ENCODE data around the gene ALDH1B1.
"Not testable (repeated sequence)": the region's sequence is repeated elsewhere in the genome, so short reads cannot be mapped to it uniquely, and the experiment has no call there.

The ALDH1B1 gene

DNA sequence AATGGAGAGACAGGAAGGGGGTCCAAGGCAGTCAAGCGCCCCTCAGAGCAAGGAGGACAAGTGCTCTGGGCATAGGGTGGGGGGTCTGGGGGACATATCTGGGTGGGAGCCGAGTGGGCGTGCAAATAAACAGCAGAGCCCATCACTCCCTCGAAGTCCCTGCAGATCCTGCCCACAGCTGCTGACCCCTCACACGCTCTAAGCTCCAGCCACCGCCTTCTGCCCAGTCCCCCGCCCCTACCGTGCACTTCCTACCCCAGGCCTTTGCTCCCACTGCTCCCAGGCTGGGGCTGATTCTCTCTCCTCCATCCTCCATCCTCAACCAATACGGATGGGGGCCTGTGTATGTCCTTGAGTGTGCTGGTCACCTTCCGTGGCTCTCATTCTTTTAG, 16.9 kb upstream of the ALDH1B1 start:
- H3K27ac ChIP-seq (ENCODE audit: low read depth, low read length) = no peak overlapping the region
- H3K4me1 ChIP-seq (ENCODE audit: control insufficient read depth, insufficient read depth, low read length, unreplicated experiment) = no peaks in the 10 kb centered on the region
- H2AFZ ChIP-seq (ENCODE audit: low read length, unreplicated experiment) = no peak overlapping the region
- no peaks in the 10 kb centered on the region for H3K36me3 ChIP-seq (ENCODE audit: insufficient read depth, low read length)
- H3K27me3 ChIP-seq (ENCODE audit: insufficient read depth, low read length) = peaks cover 34% of the 10 kb centered on the region
- no peak overlapping the region for H3K4me3 ChIP-seq (ENCODE audit: low read depth, low read length)
- H3K79me2 ChIP-seq (ENCODE audit: control insufficient read depth, insufficient read depth, low read length, unreplicated experiment) = no peaks in the 10 kb centered on the region

DNA sequence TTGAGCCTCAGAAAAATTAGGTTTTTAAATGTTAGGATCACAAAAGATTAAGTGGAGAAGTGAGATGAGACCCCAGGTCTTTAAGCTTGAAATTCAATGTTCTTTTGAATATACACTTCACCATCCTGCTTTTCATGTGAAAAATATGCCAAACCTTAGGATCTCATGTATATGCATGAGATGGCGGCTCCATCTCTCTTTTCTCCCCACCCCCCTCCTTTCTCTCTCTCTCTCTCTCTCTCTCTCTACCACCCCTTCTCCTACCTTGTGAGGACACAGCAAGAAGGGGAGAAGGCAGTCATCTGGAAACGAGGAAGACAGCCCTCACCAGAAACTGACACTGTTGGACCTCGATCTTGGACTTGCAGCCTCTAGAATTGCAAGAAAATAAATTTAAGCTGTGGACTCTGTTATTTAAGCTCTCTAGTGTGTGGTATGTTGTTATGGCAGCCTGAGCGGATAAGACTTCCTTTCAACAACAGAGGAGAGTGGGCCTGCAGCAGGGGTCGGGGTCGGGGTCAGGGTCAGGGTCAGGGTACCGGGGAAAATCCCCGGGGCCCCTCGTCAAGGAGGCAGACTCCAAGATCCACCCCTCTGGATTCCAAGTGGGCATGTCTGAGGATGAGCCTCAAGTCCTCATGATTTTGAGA, 16.4 kb upstream of the ALDH1B1 start:
- H3K4me3 ChIP-seq (ENCODE audit: low read depth, low read length) = no peak overlapping the region
- H3K36me3 ChIP-seq (ENCODE audit: insufficient read depth, low read length) = no peaks in the 10 kb centered on the region
- H3K27me3 ChIP-seq (ENCODE audit: insufficient read depth, low read length) = peaks cover 28% of the 10 kb centered on the region
- H2AFZ ChIP-seq (ENCODE audit: low read length, unreplicated experiment) = no peak overlapping the region
- H3K4me1 ChIP-seq (ENCODE audit: control insufficient read depth, insufficient read depth, low read length, unreplicated experiment) = no peaks in the 10 kb centered on the region
- H3K27ac ChIP-seq (ENCODE audit: low read depth, low read length) = no peak overlapping the region
- H3K79me2 ChIP-seq (ENCODE audit: control insufficient read depth, insufficient read depth, low read length, unreplicated experiment) = no peaks in the 10 kb centered on the region

DNA sequence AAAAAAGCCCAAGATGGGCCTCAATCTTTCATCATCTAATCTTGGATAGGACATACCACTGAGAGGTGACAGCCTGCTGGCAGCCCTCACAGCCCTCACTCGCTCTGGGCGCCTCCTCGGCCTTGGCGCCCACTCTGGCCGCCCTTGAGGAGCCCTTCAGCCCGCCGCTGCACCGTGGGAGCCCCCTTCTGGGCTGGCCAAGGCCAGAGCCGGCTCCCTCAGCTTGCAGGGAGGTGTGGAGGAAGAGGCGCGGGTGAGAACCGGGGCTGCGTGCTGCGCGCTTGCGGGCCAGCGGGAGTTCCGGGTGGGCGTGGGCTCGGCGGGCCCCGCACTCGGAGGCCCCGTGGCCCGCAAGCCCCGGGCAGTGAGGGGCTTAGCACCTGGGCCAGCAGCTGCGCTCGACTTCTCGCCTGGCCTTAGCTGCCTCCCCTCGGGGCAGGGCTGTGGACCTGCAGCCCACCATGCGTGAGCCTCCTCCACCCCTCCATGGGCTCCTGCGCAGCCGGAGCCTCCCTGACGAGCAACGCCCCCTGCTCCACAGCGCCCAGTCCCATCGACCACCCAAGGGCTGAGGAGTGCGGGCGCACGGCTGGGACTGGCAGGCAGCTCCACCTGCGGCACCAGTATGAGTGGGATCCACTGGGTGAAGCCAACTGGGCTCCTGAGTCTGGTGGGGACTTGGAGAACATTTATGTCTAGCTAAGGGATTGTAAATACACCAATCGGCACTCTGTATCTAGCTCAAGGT, 15.0 kb upstream of the ALDH1B1 start:
- H3K79me2 ChIP-seq (ENCODE audit: control insufficient read depth, insufficient read depth, low read length, unreplicated experiment); H2AFZ ChIP-seq (ENCODE audit: low read length, unreplicated experiment); H3K27ac ChIP-seq (ENCODE audit: low read depth, low read length); H3K4me1 ChIP-seq (ENCODE audit: control insufficient read depth, insufficient read depth, low read length, unreplicated experiment); H3K36me3 ChIP-seq (ENCODE audit: insufficient read depth, low read length); H3K4me3 ChIP-seq (ENCODE audit: low read depth, low read length): not testable (repeated sequence)
- H3K27me3 ChIP-seq (ENCODE audit: insufficient read depth, low read length) = peaks cover 23% of the 10 kb centered on the region

DNA sequence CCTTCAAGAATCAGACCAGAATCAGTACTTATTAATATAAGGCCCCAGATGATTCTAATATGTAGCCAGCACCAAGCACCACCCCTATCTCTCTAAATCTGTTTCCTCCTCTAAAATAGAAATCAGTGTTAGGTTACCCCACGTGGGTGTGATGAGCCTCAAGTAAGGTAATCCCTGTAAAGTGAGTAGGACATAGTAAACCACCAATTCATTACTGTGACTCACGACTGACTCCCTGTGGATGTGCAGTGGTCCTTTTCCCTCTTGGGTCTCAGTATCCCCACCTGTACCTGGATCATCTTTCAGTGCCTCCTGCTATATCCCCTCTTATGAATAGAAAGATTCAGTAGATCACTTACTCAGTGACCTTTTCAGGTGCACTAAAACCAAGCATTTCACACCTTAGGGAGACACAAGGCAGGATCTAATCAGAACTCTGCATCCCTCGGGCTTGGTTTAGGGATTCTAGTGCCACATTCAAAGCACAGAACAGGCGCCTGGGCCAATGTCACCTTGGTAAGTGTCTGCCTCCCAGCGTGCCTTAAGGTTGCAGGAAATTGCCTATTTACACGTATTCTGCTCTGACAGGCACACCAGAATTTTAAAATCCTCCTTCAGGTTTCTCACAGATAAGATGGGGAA, 12.2 kb upstream of the ALDH1B1 start:
- Histone ChIP-seq H3K27ac (ENCODE audit: low read depth, low read length) (no peak overlapping the region), H3K79me2 (ENCODE audit: control insufficient read depth, insufficient read depth, low read length, unreplicated experiment) (no peaks in the 10 kb centered on the region), H3K4me1 (ENCODE audit: control insufficient read depth, insufficient read depth, low read length, unreplicated experiment) (no peaks in the 10 kb centered on the region), H3K27me3 (ENCODE audit: insufficient read depth, low read length) (peaks cover 11% of the 10 kb centered on the region), H2AFZ (ENCODE audit: low read length, unreplicated experiment) (no peak overlapping the region), H3K4me3 (ENCODE audit: low read depth, low read length) (no peak overlapping the region), H3K36me3 (ENCODE audit: insufficient read depth, low read length) (no peaks in the 10 kb centered on the region)

DNA sequence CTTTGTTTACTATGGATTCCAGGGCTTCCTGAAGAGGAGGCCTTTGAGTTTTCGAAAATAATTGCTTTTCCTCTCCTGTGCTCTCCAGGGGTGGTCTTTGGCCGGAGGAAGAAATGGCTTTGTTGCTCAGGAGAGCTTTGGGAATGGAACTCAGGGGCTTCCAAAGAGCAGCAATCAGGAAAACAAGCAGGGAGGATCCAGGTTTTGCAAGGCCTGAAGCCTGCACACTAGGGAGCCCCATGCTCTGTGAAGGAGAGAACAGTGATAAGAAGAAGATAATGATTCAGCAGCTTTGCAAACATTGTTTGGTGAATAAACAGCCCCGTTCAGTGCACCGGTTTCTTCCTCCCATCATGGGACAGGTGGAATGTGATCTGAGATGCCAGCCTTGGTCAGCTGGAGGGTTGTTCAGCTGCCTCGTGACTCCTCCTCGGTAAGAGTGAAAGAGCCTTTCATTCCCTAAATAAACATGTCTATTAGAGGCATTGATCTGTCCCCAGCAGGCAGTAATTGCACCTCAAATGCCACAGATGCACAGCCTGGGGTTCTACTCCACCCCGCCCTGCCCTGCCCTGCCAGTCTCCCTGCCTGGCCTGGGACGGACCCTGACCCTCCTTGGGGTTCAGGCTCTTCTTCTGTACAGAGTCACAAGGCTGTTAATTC, 11.5 kb upstream of the ALDH1B1 start:
- Histone ChIP-seq H3K4me1 (ENCODE audit: control insufficient read depth, insufficient read depth, low read length, unreplicated experiment) (no peaks in the 10 kb centered on the region), H3K4me3 (ENCODE audit: low read depth, low read length) (no peak overlapping the region), H3K79me2 (ENCODE audit: control insufficient read depth, insufficient read depth, low read length, unreplicated experiment) (no peaks in the 10 kb centered on the region), H3K27me3 (ENCODE audit: insufficient read depth, low read length) (peaks cover 8% of the 10 kb centered on the region), H3K36me3 (ENCODE audit: insufficient read depth, low read length) (no peaks in the 10 kb centered on the region), H3K27ac (ENCODE audit: low read depth, low read length) (no peak overlapping the region), H2AFZ (ENCODE audit: low read length, unreplicated experiment) (no peak overlapping the region)

DNA sequence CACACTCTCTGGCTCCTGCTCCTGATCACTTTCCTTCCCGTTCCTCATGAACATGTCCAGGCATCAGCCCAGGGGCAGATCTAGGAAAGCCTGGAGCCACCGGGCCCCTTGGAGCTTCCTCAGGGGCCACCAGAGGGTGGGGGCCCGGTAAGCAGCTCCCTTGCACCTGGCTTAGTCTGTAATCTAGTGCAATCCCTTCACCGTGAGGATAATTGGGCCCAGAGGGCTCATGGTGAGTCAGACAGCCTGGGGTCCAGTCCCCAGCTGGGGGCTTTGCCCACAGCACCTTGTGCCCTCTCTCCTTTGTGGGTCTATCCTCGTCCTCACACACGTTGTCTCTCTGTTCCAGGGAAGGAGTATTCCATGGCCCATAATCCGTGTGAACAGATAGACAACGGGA, 10.4 kb upstream of the ALDH1B1 start:
- peaks cover 6% of the 10 kb centered on the region for H3K27me3 ChIP-seq (ENCODE audit: insufficient read depth, low read length)
- H3K27ac ChIP-seq (ENCODE audit: low read depth, low read length) = no peak overlapping the region
- no peaks in the 10 kb centered on the region for H3K4me1 ChIP-seq (ENCODE audit: control insufficient read depth, insufficient read depth, low read length, unreplicated experiment)
- H3K36me3 ChIP-seq (ENCODE audit: insufficient read depth, low read length) = no peaks in the 10 kb centered on the region
- H3K79me2 ChIP-seq (ENCODE audit: control insufficient read depth, insufficient read depth, low read length, unreplicated experiment) = no peaks in the 10 kb centered on the region
- H3K4me3 ChIP-seq (ENCODE audit: low read depth, low read length) = no peak overlapping the region
- no peak overlapping the region for H2AFZ ChIP-seq (ENCODE audit: low read length, unreplicated experiment)

DNA sequence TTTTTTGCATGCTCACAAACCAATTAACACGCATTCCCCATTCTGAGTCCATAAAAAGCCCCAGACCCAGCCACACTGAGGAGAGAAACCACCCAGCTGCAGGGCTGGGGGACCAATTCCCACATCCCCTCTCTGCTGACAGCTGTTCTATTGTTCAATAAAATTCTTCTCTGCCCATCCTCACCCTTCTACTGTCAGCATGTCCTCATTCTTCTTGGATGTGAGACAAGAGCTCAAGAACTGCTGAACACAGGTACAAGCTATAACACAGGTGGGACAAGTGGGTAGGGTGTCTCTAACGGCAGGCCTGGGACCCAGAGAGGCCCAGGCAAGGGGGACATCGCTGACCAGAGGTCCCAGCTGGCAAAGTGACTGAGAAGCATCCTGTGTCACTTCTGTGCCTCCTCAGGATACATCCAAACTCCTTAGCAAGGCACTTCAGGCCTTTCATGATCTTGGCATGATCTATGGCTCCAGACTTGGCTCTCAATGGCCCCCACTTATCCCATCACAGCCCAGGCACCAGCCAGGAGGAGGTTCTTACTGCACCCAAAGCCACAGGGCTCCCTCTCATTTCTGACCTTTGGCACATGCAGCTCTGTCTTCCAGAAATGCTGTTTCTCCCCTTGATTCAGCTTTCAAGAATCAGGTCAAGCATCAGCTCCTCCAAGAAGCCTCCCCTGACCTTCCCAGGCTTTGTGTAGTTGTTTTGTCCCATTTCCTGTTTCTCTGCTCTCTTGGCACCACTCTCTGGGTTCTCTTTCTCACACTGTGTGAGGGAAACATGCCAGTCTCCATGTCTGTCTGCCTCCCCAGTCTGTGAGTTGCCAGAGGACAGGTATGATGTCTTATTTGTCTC, 7.3 kb upstream of the ALDH1B1 start:
- Histone ChIP-seq H3K4me3 (ENCODE audit: low read depth, low read length) (no peak overlapping the region), H2AFZ (ENCODE audit: low read length, unreplicated experiment) (no peak overlapping the region), H3K4me1 (ENCODE audit: control insufficient read depth, insufficient read depth, low read length, unreplicated experiment) (no peaks in the 10 kb centered on the region), H3K27me3 (ENCODE audit: insufficient read depth, low read length) (peaks cover 6% of the 10 kb centered on the region; the same call in 1 of the 2 replicates), H3K27ac (ENCODE audit: low read depth, low read length) (no peak overlapping the region), H3K79me2 (ENCODE audit: control insufficient read depth, insufficient read depth, low read length, unreplicated experiment) (no peaks in the 10 kb centered on the region), H3K36me3 (ENCODE audit: insufficient read depth, low read length) (no peaks in the 10 kb centered on the region)

DNA sequence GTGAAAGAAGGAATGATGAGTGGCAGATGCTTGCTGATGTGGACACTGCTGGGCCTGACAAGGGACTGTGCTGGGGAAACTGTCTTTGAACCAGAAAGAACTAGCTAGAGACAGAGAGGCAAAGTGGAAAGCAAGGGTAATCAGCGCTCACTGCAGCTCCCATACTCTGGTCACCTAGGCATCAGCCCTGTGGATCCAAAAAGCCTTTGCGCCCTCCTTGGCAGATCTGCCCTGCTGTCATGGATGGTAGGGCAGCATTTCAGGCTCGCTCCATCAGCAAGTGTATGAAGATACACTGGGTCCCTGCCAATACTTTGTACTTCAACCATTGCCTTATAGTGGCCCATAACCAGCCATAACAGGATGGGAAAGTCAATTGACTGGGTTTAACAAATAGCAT, 6.6 kb upstream of the ALDH1B1 start:
- H3K79me2 ChIP-seq (ENCODE audit: control insufficient read depth, insufficient read depth, low read length, unreplicated experiment) = no peaks in the 10 kb centered on the region
- no peak overlapping the region for H2AFZ ChIP-seq (ENCODE audit: low read length, unreplicated experiment)
- peaks cover 6% of the 10 kb centered on the region; the same call in 1 of the 2 replicates for H3K27me3 ChIP-seq (ENCODE audit: insufficient read depth, low read length)
- H3K36me3 ChIP-seq (ENCODE audit: insufficient read depth, low read length) = no peaks in the 10 kb centered on the region
- no peak overlapping the region for H3K4me3 ChIP-seq (ENCODE audit: low read depth, low read length)
- H3K27ac ChIP-seq (ENCODE audit: low read depth, low read length) = no peak overlapping the region
- no peaks in the 10 kb centered on the region for H3K4me1 ChIP-seq (ENCODE audit: control insufficient read depth, insufficient read depth, low read length, unreplicated experiment)

DNA sequence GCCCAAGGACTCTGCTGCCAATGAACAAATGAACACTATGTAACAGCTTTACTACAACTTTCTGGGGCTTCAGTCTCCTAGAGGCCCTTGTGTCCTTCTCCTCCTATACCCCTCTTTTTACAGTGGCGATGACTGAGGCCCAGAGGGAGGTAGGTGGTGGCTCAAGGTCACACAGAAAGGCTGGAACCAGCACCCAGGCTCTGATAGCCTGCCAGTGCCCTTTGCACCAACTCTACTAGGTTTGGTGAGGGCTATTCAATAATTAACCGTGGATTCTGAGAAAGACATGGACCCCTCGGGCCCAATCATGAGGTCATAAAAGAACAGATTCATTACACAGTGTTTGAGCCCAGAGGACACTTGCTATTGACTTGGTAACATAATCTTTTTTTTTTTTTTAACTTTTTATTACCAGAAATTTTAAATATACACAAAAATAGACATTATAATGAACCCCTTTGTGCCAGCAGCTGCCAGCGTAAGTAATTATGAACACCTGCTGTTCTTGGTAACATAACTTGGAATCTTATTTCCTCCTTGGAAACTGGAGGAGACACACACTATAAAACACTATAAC, 6.1 kb upstream of the ALDH1B1 start:
- Histone ChIP-seq H3K4me3 (ENCODE audit: low read depth, low read length) (no peak overlapping the region), H3K79me2 (ENCODE audit: control insufficient read depth, insufficient read depth, low read length, unreplicated experiment) (no peaks in the 10 kb centered on the region), H3K4me1 (ENCODE audit: control insufficient read depth, insufficient read depth, low read length, unreplicated experiment) (no peaks in the 10 kb centered on the region), H2AFZ (ENCODE audit: low read length, unreplicated experiment) (no peak overlapping the region), H3K27ac (ENCODE audit: low read depth, low read length) (no peak overlapping the region), H3K27me3 (ENCODE audit: insufficient read depth, low read length) (peaks cover 6% of the 10 kb centered on the region; the same call in 1 of the 2 replicates), H3K36me3 (ENCODE audit: insufficient read depth, low read length) (no peaks in the 10 kb centered on the region)

DNA sequence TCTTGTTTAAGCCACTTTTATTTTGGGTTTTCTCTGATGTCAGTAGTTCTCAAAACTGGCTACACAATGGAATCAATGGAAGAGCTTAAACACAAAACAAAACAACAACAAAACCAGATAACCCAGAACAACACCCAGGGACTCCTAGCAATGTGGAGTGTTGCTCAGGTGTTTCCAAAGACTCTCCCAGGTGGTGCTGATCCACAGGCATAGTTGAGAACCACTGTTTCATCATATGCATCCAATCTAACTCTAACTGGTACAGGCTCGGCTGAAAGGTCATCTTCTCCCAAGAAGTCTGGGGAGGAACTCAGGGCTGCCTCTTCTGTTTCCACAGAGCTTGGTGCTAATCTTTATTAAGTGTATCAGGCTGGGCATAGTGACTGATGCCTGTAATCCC, 5.4 kb upstream of the ALDH1B1 start:
- Histone ChIP-seq H3K4me3 (ENCODE audit: low read depth, low read length) (no peak overlapping the region), H3K27ac (ENCODE audit: low read depth, low read length) (no peak overlapping the region), H3K4me1 (ENCODE audit: control insufficient read depth, insufficient read depth, low read length, unreplicated experiment) (no peaks in the 10 kb centered on the region), H2AFZ (ENCODE audit: low read length, unreplicated experiment) (no peak overlapping the region), H3K36me3 (ENCODE audit: insufficient read depth, low read length) (no peaks in the 10 kb centered on the region), H3K79me2 (ENCODE audit: control insufficient read depth, insufficient read depth, low read length, unreplicated experiment) (no peaks in the 10 kb centered on the region), H3K27me3 (ENCODE audit: insufficient read depth, low read length) (peaks cover 6% of the 10 kb centered on the region; the same call in 1 of the 2 replicates)
